Measurements from ENCODE around the gene OLR1. TPM values are rescaled to one million over a fixed set of nuclear protein-coding genes. Genes with fewer than 3 reads are reported as not detected.

The OLR1 gene
- total and polyA plus RNA-seq, 2 donors (not counting 1 experiment from before 2014, with no cell fraction given), result not detected

DNA sequence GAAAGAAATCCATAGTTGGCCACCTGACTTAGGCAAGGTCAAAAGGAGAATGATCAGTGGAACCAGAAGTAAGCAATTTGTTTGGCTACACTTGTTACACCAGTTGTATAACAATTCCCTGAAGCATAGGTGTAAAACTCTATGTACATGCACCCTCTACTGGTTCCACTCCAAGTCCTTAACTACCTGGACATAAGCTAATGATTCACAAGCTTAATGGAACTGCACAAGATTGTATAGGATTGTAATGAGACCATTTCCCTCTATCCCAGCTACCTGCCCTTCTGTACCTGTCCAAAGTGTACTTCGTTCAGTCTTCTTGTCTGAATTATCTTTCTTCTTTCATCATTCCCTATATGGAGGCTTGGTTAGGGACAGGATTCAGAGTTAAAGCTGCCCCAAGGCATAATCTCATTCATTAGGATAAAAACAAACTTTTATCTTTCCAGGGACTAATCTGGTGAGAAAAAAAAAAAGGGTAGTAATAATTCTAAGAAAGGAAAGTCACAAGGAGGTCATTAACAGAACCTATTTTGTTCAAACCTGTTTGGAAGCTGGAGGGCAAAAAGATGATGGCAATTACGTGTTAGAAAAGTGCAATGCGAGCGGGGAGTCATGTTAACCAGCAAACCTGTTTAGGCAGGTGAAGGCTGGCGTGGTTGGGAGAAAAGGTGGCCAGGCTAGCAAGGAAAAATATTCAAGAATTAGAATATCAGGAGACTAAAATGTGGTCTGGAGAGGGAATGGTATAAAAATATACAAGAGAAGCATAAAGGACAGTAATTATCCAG lies 4.1 kb upstream of the OLR1 start:
- no peaks in the 10 kb centered on the region for H3K9me3 Mint-ChIP-seq (ENCODE audit: insufficient read depth)
- ChIA-PET CTCF (no interaction called here), POLR2A (no interaction called here)
- no peaks in the 10 kb centered on the region for H3K4me1 Mint-ChIP-seq
- H3K4me3 ChIP-seq (ENCODE audit: control extremely low read depth in 1 of 5, extremely low read depth in 1 of 5, insufficient read depth in 1 of 5, low read depth in 2 of 5, low read length in 4 of 5), result no peak overlapping the region
- no peak for ATAC-seq (ENCODE audit: low read depth)
- no peaks in the 10 kb centered on the region for H3K9me3 ChIP-seq (ENCODE audit: control extremely low read depth in 1 of 3, control insufficient read depth in 2 of 3, insufficient read depth in 1 of 3, low read length in 2 of 3)
- no peaks in the 10 kb centered on the region for H4K20me1 ChIP-seq (ENCODE audit: control insufficient read depth, insufficient read depth, low read length, poor library complexity, severe bottlenecking)
- no peaks in the 10 kb centered on the region for H3K36me3 ChIP-seq (replicated peaks in 1 of 2; ENCODE audit: control extremely low read depth in 1 of 2, control insufficient read depth in 1 of 2, extremely low read depth in 1 of 2, insufficient read depth in 2 of 2, low read length in 1 of 2)
- no peak overlapping the region for H3K4me2 ChIP-seq (replicated peaks; ENCODE audit: low read depth, low read length, poor library complexity, severe bottlenecking)
- H3K27ac Mint-ChIP-seq, result no peak overlapping the region
- no peak overlapping the region for H3K9ac ChIP-seq (ENCODE audit: low read length)
- H3K79me2 ChIP-seq (ENCODE audit: control insufficient read depth, insufficient read depth, low read length), result no peaks in the 10 kb centered on the region
- no peak for DNase-seq
- 96% methylated on average over 4 of the region's 5 CpGs for WGBS (ENCODE audit: insufficient coverage)
- TF ChIP-seq CTCF (IDR thresholded peaks at IDR 0.05), result no peak
- no peak for TF ChIP-seq EZH2 (IDR thresholded peaks at IDR 0.05; ENCODE audit: borderline replicate concordance, insufficient read depth, low read depth, low read length, poor library complexity, severe bottlenecking)
- H2AFZ ChIP-seq (ENCODE audit: insufficient read depth, low read depth, low read length, poor library complexity, severe bottlenecking), result no peak overlapping the region
- H3K27me3 Mint-ChIP-seq, result peaks cover 52% of the 10 kb centered on the region
- intact Hi-C loops (cut with micrococcal nuclease), result no loop called here
- no peaks in the 10 kb centered on the region for H3K4me1 ChIP-seq (ENCODE audit: control insufficient read depth in 2 of 2, insufficient read depth in 2 of 2, low read length in 2 of 2)
- H3K4me3 Mint-ChIP-seq, result no peak overlapping the region
- H3K27me3 ChIP-seq (replicated peaks in 1 of 4; ENCODE audit: control extremely low read depth in 1 of 4, control insufficient read depth in 3 of 4, insufficient read depth in 4 of 4, low read length in 3 of 4), result peaks cover 0 to 14% (median 5%) of the 10 kb centered on the region in 4 experiments
- no peak overlapping the region for H3K27ac ChIP-seq (ENCODE audit: low read length in 2 of 2)

DNA sequence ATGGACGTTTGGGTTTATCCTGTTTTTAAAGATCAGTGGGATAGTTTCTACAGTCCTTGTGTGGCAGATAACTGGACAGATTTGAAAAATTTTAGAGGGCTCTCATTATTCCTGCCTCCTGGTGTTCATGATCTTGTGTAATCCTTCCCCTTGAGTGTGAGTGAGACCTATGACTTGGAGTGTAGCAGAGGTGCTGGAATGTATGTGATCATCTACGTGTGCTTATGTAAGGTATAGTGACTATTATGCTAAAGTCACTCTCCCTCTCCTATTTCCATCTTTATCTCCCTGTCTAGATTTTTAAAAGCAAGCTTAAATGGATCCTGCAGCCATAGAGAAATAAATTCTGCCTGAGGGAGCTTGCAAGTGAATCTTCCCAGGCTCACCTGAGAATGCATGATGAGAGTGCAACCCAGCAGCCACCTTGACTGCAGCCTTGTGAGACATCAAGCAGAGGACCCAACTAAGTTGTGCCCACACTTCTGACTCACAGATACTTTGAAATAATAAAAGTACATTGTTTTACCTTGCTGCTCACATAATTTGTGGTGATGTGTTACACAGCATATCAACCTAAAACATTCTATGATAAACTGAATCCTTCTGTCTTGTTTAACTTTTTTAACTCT lies 3.2 kb upstream of the OLR1 start:
- Histone ChIP-seq H3K27me3 (replicated peaks in 1 of 4; ENCODE audit: control extremely low read depth in 1 of 4, control insufficient read depth in 3 of 4, insufficient read depth in 4 of 4, low read length in 3 of 4) (peaks cover 0 to 8% (median 7%) of the 10 kb centered on the region in 4 experiments), H3K27ac (ENCODE audit: low read length in 2 of 2) (no peak overlapping the region), H3K9ac (ENCODE audit: low read length) (no peak overlapping the region), H3K79me2 (ENCODE audit: control insufficient read depth, insufficient read depth, low read length) (no peaks in the 10 kb centered on the region), H2AFZ (ENCODE audit: insufficient read depth, low read depth, low read length, poor library complexity, severe bottlenecking) (no peak overlapping the region), H3K36me3 (replicated peaks in 1 of 2; ENCODE audit: control extremely low read depth in 1 of 2, control insufficient read depth in 1 of 2, extremely low read depth in 1 of 2, insufficient read depth in 2 of 2, low read length in 1 of 2) (no peaks in the 10 kb centered on the region), H3K9me3 (ENCODE audit: control extremely low read depth in 1 of 3, control insufficient read depth in 2 of 3, insufficient read depth in 1 of 3, low read length in 2 of 3) (no peaks in the 10 kb centered on the region), H3K4me1 (ENCODE audit: control insufficient read depth in 2 of 2, insufficient read depth in 2 of 2, low read length in 2 of 2) (no peaks in the 10 kb centered on the region), H3K4me2 (replicated peaks; ENCODE audit: low read depth, low read length, poor library complexity, severe bottlenecking) (no peak overlapping the region), H3K4me3 (ENCODE audit: control extremely low read depth in 1 of 5, extremely low read depth in 1 of 5, insufficient read depth in 1 of 5, low read depth in 2 of 5, low read length in 4 of 5) (no peak overlapping the region), H4K20me1 (ENCODE audit: control insufficient read depth, insufficient read depth, low read length, poor library complexity, severe bottlenecking) (no peaks in the 10 kb centered on the region)
- ATAC-seq (ENCODE audit: low read depth), result no peak
- Mint-ChIP-seq H3K4me3 (no peak overlapping the region), H3K4me1 (no peaks in the 10 kb centered on the region), H3K27me3 (peaks cover 49% of the 10 kb centered on the region), H3K27ac (no peak overlapping the region), H3K9me3 (ENCODE audit: insufficient read depth) (no peaks in the 10 kb centered on the region)
- ChIA-PET CTCF (interaction anchor here (0.5 kb wide), 1 partner anchor 311 kb away, joined by 4 read pairs; no protein-coding TSS in a partner anchor), POLR2A (no interaction called here)
- no CpG with 5 or more reads among the region's 2 CpGs for WGBS (ENCODE audit: insufficient coverage)
- intact Hi-C loops (cut with micrococcal nuclease), result no loop called here
- no peak for DNase-seq
- TF ChIP-seq EZH2 (IDR thresholded peaks at IDR 0.05; ENCODE audit: borderline replicate concordance, insufficient read depth, low read depth, low read length, poor library complexity, severe bottlenecking) (no peak), CTCF (IDR thresholded peaks at IDR 0.05) (no peak)
